GM23338 (cell line): ENCODE data around the gene SRI. TPM values are rescaled to one million over a fixed set of nuclear protein-coding genes. Genes with fewer than 3 reads are reported as not detected.
A peak's percentile ranks its signal among the peaks of the same experiment; 100 is the strongest.

ENCODE experiments used
- ATAC-seq: fragments of 200-7000 bp; cut with Tn5 transposase; 3 replicates; pipeline ENCODE4 v1.9.1; 2020
- DNase-seq: peaks from one replicate; pipeline ENCODE4 v3.0.0-alpha.2; 2015; ENCODE audit warnings: low spot score
- H2AFZ ChIP-seq: fragments of 200-600 bp; sonication (generic); 2 replicates; pipeline ENCODE4 v1.8.0; 2016; ENCODE audit warnings: antibody characterized with exemption, mild to moderate bottlenecking, moderate library complexity
- H3F3A ChIP-seq: fragments of 200-600 bp; sonication (generic); replicated peaks from 2 replicates; pipeline ENCODE4 v1.8.0; 2017; ENCODE audit warnings: antibody characterized with exemption, mixed run types, low read depth
- H3K27ac ChIP-seq: fragments of 200-600 bp; sonication (generic); 2 replicates; pipeline ENCODE4 v1.6.1; 2016; ENCODE audit warnings: low read depth
- H3K27me3 ChIP-seq: fragments of 200-600 bp; sonication (generic); 2 replicates; pipeline ENCODE4 v1.8.0; 2016; ENCODE audit warnings: mild to moderate bottlenecking, mixed run types, moderate library complexity; ENCODE audit not compliant: insufficient read depth
- H3K36me3 ChIP-seq: fragments of 200-600 bp; sonication (generic); 2 replicates; pipeline ENCODE4 v1.8.0; 2016; ENCODE audit warnings: mild to moderate bottlenecking; ENCODE audit not compliant: insufficient read depth
- H3K4me1 ChIP-seq: fragments of 200-600 bp; sonication (generic); 2 replicates; pipeline ENCODE4 v1.8.0; 2016; ENCODE audit warnings: mild to moderate bottlenecking, moderate library complexity; ENCODE audit not compliant: insufficient read depth
- H3K4me2 ChIP-seq: fragments of 200-600 bp; sonication (generic); 2 replicates; pipeline ENCODE4 v1.7.1; 2017; ENCODE audit warnings: mixed run types
- H3K4me3 ChIP-seq: fragments of 200-600 bp; sonication (generic); 2 replicates; pipeline ENCODE4 v1.6.1; 2016; ENCODE audit warnings: mixed run types
- H3K79me2 ChIP-seq: fragments of 200-600 bp; sonication (generic); replicated peaks from 2 replicates; pipeline ENCODE4 v1.8.0; 2017; ENCODE audit warnings: mild to moderate bottlenecking; ENCODE audit not compliant: insufficient read depth
- H3K9me2 ChIP-seq: fragments of 200-600 bp; sonication (generic); 2 replicates; pipeline ENCODE4 v1.8.0; 2017; ENCODE audit not compliant: insufficient read depth
- H4K20me1 ChIP-seq: fragments of 200-600 bp; sonication (generic); replicated peaks from 2 replicates; pipeline ENCODE4 v1.8.0; 2017; ENCODE audit warnings: mild to moderate bottlenecking; ENCODE audit not compliant: insufficient read depth
- H3K27ac Mint-ChIP-seq: 2 replicates; pipeline ENCODE4 v1.8.0; 2020; ENCODE audit warnings: inconsistent platforms, mild to moderate bottlenecking, moderate library complexity, mixed read lengths
- H3K27me3 Mint-ChIP-seq: 3 replicates; pipeline ENCODE4 v1.8.0; 2022; ENCODE audit warnings: low read depth, mild to moderate bottlenecking, moderate library complexity, mixed read lengths, inconsistent platforms; ENCODE audit not compliant: insufficient read depth, poor library complexity
- H3K36me3 Mint-ChIP-seq: 3 replicates; pipeline ENCODE4 v1.8.0; 2021; ENCODE audit warnings: low read depth, mild to moderate bottlenecking, inconsistent platforms, moderate library complexity, mixed read lengths
- H3K4me1 Mint-ChIP-seq: 3 replicates; pipeline ENCODE4 v1.8.0; 2020; ENCODE audit warnings: mild to moderate bottlenecking, inconsistent platforms, mixed read lengths
- H3K4me3 Mint-ChIP-seq: 3 replicates; pipeline ENCODE4 v1.8.0; 2021; ENCODE audit warnings: moderate library complexity, mild to moderate bottlenecking, inconsistent platforms, mixed read lengths
- H3K9me3 Mint-ChIP-seq: 3 replicates; pipeline ENCODE4 v1.8.0; 2020; ENCODE audit warnings: moderate library complexity, mild to moderate bottlenecking, inconsistent platforms, mixed read lengths
- CTCF ChIP-seq, 2 experiments: fragments of 200-600 bp in 1 of 2; sonication (generic) in 1 of 2; conservative IDR thresholded peaks; 2 replicates each; pipeline versions ENCODE4 v1.5.1 to v1.6.1; 2016 to 2017; ENCODE audit warnings: antibody characterized with exemption in 2 of 2, low read depth in 2 of 2, mild to moderate bottlenecking in 2 of 2, moderate library complexity in 1 of 2
- EZH2 ChIP-seq: fragments of 200-600 bp; sonication (generic); IDR thresholded peaks from one replicate; pipeline ENCODE4 v1.8.0; 2017; ENCODE audit warnings: antibody characterized with exemption, mild to moderate bottlenecking, low read depth; ENCODE audit not compliant: unreplicated experiment
- EZH2phosphoT487 ChIP-seq: fragments of 200-600 bp; sonication (generic); IDR thresholded peaks from one replicate; pipeline ENCODE4 v1.8.1; 2018; ENCODE audit warnings: antibody characterized with exemption; ENCODE audit not compliant: unreplicated experiment
- NANOG ChIP-seq: IDR thresholded peaks from 2 replicates; pipeline ENCODE4 v1.6.1; 2016; ENCODE audit warnings: antibody characterized with exemption, borderline replicate concordance
- POLR2AphosphoS5 ChIP-seq: IDR thresholded peaks from 2 replicates; pipeline ENCODE4 v1.6.1; 2016; ENCODE audit warnings: antibody characterized with exemption, low read depth
- REST ChIP-seq: IDR thresholded peaks from one replicate; pipeline ENCODE4 v1.6.1; 2018; ENCODE audit warnings: antibody characterized with exemption; ENCODE audit not compliant: unreplicated experiment
- STAT1 ChIP-seq: IDR thresholded peaks from one replicate; pipeline ENCODE4 v1.6.1; 2016; ENCODE audit warnings: antibody characterized with exemption; ENCODE audit not compliant: unreplicated experiment
- ZNF462 ChIP-seq: fragments of 250-450 bp; sonication (Bioruptor Pico); IDR thresholded peaks from 2 replicates; pipeline ENCODE4 v1.5.0; 2020; ENCODE audit warnings: mild to moderate bottlenecking, moderate library complexity
- polyA plus RNA-seq: library from polyadenylated mRNA; unstranded; fragments of >200 nt; fragmentation: Nextera tagmentation; extraction: Ambion mirVana; gene quantifications from 2 replicates; pipeline ENCODE4 v1.2.1, GENCODE V29; 2016
- total RNA-seq: library from RNA; depleted of rRNA; stranded (reverse); fragments of >200 nt; shearing (Covaris generic); gene quantifications from 2 replicates; pipeline ENCODE4 v1.2.3, GENCODE V29; 2014

SRI gene
- total and polyA plus RNA-seq, 2 experiments from 2014 or later, result 141 to 321 TPM

- TF ChIP-seq ZNF462 (CRISPR knock-in tag), result no peak
These were observed 817 bp downstream of the SRI start (continued) for GRCh38 chr7:88218836-88219605.

- Histone ChIP-seq H3K27ac (no peak overlapping the region; the same call in 1 of the 2 replicates), H4K20me1 (0 out of 2 replicates have a peak, but pooled peaks cover 3% of the 10 kb centered on the region), H3F3A (no peaks in the 10 kb centered on the region), H3K9me2 (no peaks in the 10 kb centered on the region), H3K4me1 (peaks cover 51% of the 10 kb centered on the region), H3K4me2 (peak overlapping the region; percentile 100), H3K79me2 (peaks cover 38% of the 10 kb centered on the region), H3K36me3 (no peaks in the 10 kb centered on the region), H2AFZ (no peak overlapping the region), H3K27me3 (no peaks in the 10 kb centered on the region), H3K4me3 (peak overlapping the region; percentile 92)
- H3K4me1 Mint-ChIP-seq, result peaks cover 50% of the 10 kb centered on the region
- H3K36me3 Mint-ChIP-seq, result peaks cover 20% of the 10 kb centered on the region
- H3K27ac Mint-ChIP-seq, result no peak overlapping the region
- no peaks in the 10 kb centered on the region for H3K9me3 Mint-ChIP-seq
- H3K27me3 Mint-ChIP-seq, result peaks cover 5% of the 10 kb centered on the region
- H3K4me3 Mint-ChIP-seq, result peak overlapping the region; percentile 87
- DNase-seq, result no peak
- no peak for ATAC-seq
- TF ChIP-seq REST (no peak), EZH2phosphoT487 (no peak), POLR2AphosphoS5 (no peak), STAT1 (no peak), NANOG (no peak), CTCF (conservative IDR thresholded peaks at IDR 0.05; ENCODE audit: low read depth in 2 of 2) (no peak), EZH2 (no peak)
These were observed 1.5 kb downstream of the SRI start for GRCh38 chr7:88218429-88218745.
